ENCODE measurements around the gene GUCY1B1. TPM values are rescaled to one million over a fixed set of nuclear protein-coding genes. Genes with fewer than 3 reads are reported as not detected.

GUCY1B1 gene
- total and polyA plus RNA-seq, 8 donors, result 3.9 to 18.1 (median 5.4) TPM

DNA sequence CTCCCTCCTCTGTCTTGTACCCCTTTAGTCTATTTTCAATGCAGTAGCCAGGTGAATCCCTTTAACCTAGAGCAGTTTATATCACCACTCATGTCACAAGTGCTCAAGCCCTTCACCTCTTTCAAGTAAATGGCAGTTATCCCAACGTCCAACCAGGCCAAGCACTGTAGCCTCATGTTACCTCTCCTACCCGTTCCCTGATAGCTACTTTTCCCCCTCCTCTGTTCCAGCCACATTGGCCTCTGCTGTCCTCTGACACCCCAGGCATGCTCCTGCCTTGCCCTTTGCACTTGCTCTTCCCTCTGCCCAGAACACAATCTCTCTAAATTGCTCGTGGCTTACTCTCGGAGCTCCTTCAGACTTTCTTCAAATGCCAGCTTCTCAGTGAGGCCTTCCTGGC lies 15.2 kb downstream of the GUCY1B1 start:
- intact Hi-C loops (cut with DNase I), result no loop called here
- no peaks in the 10 kb centered on the region for H3K27me3 ChIP-seq
- no peak for ATAC-seq
- FAIRE-seq, result no peak
- H3K27ac ChIP-seq, result no peak overlapping the region
- no peak overlapping the region for H3K4me3 ChIP-seq
- TF ChIP-seq, protein P1, sequence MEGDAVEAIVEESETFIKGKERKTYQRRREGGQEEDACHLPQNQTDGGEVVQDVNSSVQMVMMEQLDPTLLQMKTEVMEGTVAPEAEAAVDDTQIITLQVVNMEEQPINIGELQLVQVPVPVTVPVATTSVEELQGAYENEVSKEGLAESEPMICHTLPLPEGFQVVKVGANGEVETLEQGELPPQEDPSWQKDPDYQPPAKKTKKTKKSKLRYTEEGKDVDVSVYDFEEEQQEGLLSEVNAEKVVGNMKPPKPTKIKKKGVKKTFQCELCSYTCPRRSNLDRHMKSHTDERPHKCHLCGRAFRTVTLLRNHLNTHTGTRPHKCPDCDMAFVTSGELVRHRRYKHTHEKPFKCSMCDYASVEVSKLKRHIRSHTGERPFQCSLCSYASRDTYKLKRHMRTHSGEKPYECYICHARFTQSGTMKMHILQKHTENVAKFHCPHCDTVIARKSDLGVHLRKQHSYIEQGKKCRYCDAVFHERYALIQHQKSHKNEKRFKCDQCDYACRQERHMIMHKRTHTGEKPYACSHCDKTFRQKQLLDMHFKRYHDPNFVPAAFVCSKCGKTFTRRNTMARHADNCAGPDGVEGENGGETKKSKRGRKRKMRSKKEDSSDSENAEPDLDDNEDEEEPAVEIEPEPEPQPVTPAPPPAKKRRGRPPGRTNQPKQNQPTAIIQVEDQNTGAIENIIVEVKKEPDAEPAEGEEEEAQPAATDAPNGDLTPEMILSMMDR (IDR thresholded peaks at IDR 0.05), result no peak
- 63 to 71% methylated on average over 4 of the region's 4 CpGs for WGBS, 2 donors
- DNase-seq, result no peak
- H3K9me3 ChIP-seq, result no peaks in the 10 kb centered on the region
- no peaks in the 10 kb centered on the region for H3K36me3 ChIP-seq
- peaks cover 0 to 25% (median 20%) of the 10 kb centered on the region in 3 donors for H3K4me1 ChIP-seq

DNA sequence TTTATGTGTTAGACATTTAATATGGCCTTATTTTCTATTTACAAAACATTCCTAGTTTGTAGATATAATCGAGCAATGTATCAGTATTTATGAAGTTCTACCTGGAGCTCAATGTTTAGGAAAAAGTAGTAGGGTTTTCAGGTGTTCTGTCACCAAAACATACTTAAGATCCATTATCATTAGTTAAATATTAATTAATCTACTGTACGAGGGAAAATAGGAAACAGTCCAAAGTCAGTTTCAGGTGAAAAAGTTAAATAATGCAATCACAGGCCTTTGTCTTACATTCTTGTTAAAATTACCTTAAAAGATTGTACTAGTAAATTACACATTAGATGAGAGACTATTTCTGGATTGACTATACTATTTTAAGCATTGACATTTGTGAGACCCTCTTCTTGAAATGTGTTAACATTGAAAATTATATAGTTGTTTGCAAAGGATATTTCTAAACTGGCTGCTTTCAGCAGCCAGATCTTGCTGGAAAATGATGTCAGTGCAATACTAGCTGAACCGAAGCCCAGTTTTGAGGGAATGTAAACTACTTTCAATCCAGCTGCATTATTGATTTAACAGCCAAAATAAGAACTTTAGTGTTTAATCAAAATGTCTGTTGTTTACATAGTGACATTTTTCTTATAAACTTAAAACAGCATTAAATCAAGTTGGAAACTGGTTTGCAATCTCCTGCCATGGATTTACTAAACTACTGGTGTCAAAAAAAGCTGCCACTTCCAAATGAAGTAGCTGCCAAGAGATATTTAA lies 19.3 kb downstream of the GUCY1B1 start:
- no peaks in the 10 kb centered on the region for H3K36me3 ChIP-seq
- 8 to 9% methylated on average over 3 of the region's 3 CpGs for WGBS, 2 donors
- FAIRE-seq (peak; percentile 88), ATAC-seq (peak; percentile 93 to 96 (median 94)), DNase-seq (peak in 3 of 6 donors; percentile 56 to 71 (median 61))
- peaks cover 0 to 30% (median 19%) of the 10 kb centered on the region in 3 donors for H3K4me1 ChIP-seq
- intact Hi-C loops (cut with DNase I), result no loop called here
- peak overlapping the region in 3 of 4 donors; percentile 23 to 86 (median 85) for H3K27ac ChIP-seq
- H3K27me3 ChIP-seq, result no peaks in the 10 kb centered on the region
- H3K4me3 ChIP-seq, result peak overlapping the region in 1 of 4 donors; percentile 6
- H3K9me3 ChIP-seq, result no peaks in the 10 kb centered on the region
- TF ChIP-seq, protein P1 (IDR thresholded peaks at IDR 0.05), result no peak

DNA sequence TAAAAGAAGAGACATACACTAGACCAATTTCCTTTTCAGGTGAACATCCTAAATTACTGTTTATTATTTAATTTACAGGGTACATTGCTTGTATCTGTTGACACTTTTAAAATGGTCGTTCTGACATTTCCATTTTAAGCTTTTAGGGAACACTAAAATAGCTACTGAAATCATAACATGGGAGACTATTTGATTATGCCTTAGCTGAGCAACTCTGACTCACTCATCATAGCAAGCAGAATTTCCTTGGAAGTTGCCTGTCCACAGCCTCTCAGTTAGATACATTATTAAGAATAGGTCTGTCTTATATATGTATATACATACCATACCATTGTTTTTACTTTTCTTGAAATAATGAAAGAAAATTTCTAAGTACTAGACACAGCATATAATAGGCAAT lies 22.0 kb downstream of the GUCY1B1 start:
- Histone ChIP-seq H3K4me1 (peaks cover 0 to 42% (median 19%) of the 10 kb centered on the region in 3 donors), H3K4me3 (no peak overlapping the region), H3K36me3 (no peaks in the 10 kb centered on the region), H3K27ac (no peak overlapping the region), H3K9me3 (no peaks in the 10 kb centered on the region), H3K27me3 (no peaks in the 10 kb centered on the region)
- TF ChIP-seq, protein P1 (IDR thresholded peaks at IDR 0.05), result no peak
- DNase-seq (no peak), ATAC-seq (peak in 1 of 4 donors; percentile 28), FAIRE-seq (no peak)
- intact Hi-C loops (cut with DNase I), result loop anchor here in 1 of 3 donors (10.0 kb wide), 1 partner anchor 336 kb away; no protein-coding TSS in a partner anchor
- WGBS, 2 donors, result 62 to 68% methylated on average over 1 of the region's 1 CpG

DNA sequence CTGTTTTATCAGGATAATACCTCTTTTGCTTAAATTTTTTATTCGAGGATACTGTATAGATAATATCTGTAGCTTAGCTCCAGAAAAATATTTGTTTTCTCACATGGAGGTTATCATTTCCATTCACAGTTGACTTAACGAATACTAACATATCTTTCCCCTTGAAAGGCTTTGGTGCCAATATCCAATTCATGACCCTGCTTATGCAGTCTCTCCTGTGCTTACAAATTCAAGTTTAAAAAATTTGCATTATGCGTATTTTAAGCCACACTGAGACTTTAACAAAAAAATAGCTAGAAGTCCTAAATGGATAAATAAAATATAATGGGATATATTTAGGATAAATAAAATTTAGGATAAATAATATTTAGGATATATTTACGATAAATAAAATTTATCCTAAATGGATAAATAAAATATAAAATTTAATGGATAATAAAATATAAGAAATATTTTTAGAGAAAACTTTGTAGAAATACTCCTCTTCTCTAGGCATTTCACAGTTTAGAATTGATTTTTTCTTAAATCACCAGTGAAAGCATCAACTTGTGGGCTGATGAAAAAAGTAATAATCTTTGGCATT lies 22.5 kb downstream of the GUCY1B1 start:
- H3K36me3 ChIP-seq, result no peaks in the 10 kb centered on the region
- TF ChIP-seq, protein P1 (IDR thresholded peaks at IDR 0.05), result no peak
- no peak overlapping the region for H3K27ac ChIP-seq
- no peaks in the 10 kb centered on the region for H3K27me3 ChIP-seq
- H3K4me1 ChIP-seq, result peaks cover 0 to 41% (median 19%) of the 10 kb centered on the region in 3 donors
- peak; percentile 69 for FAIRE-seq
- no peak for DNase-seq
- no peak for ATAC-seq
- no peaks in the 10 kb centered on the region for H3K9me3 ChIP-seq
- WGBS, 2 donors, result 66 to 68% methylated on average over 4 of the region's 4 CpGs
- H3K4me3 ChIP-seq, result no peak overlapping the region
- intact Hi-C loops (cut with DNase I), result loop anchor here in 1 of 3 donors (10.0 kb wide), 1 partner anchor 337 kb away; no protein-coding TSS in a partner anchor

Measured in pancreas (tissue), 10 donors.